Smooth muscle cell (in vitro differentiated cells): Measurements from ENCODE around the gene KCNJ2. TPM values are rescaled to one million over a fixed set of nuclear protein-coding genes. Genes with fewer than 3 reads are reported as not detected.

Experiments used
- DNase-seq: peaks from one replicate; lab custom pipeline; 2025; ENCODE audit not compliant: unreplicated experiment; lab: John Stamatoyannopoulos, UW
- H2AFZ ChIP-seq: fragments of 200-600 bp; sonication (generic); 2 replicates; pipeline ENCODE4 v1.6.0; 2016; ENCODE audit warnings: antibody characterized with exemption, low read depth, mild to moderate bottlenecking
- H3F3A ChIP-seq: fragments of 200-600 bp; sonication (generic); 2 replicates; pipeline ENCODE4 v1.6.0; 2017; ENCODE audit warnings: antibody characterized with exemption, low read depth
- H3K27ac ChIP-seq: fragments of 200-600 bp; sonication (generic); 2 replicates; pipeline ENCODE4 v1.5.1; 2016; ENCODE audit warnings: low read depth, mild to moderate bottlenecking
- H3K27me3 ChIP-seq: fragments of 200-600 bp; sonication (generic); 2 replicates; pipeline ENCODE4 v1.6.1; 2016; ENCODE audit warnings: low read depth, mild to moderate bottlenecking
- H3K36me3 ChIP-seq: fragments of 200-600 bp; sonication (generic); 2 replicates; pipeline ENCODE4 v1.5.1; 2016; ENCODE audit warnings: low read depth
- H3K4me1 ChIP-seq: fragments of 200-600 bp; sonication (generic); 2 replicates; pipeline ENCODE4 v1.5.1; 2016; ENCODE audit warnings: low read depth
- H3K4me2 ChIP-seq: fragments of 200-600 bp; sonication (generic); 2 replicates; pipeline ENCODE4 v1.6.0; 2016; ENCODE audit warnings: mild to moderate bottlenecking
- H3K4me3 ChIP-seq: fragments of 200-600 bp; sonication (generic); 2 replicates; pipeline ENCODE4 v1.5.1; 2016; ENCODE audit warnings: mild to moderate bottlenecking
- H3K79me2 ChIP-seq: fragments of 200-600 bp; sonication (generic); 2 replicates; pipeline ENCODE4 v1.6.0; 2016; ENCODE audit warnings: low read depth, mild to moderate bottlenecking
- H3K9ac ChIP-seq: fragments of 200-600 bp; sonication (generic); 2 replicates; pipeline ENCODE4 v1.6.0; 2016; ENCODE audit warnings: low read depth
- H3K9me3 ChIP-seq: fragments of 200-600 bp; sonication (generic); replicated peaks from 2 replicates; pipeline ENCODE4 v1.5.1; 2016; ENCODE audit warnings: low read depth
- H4K20me1 ChIP-seq: fragments of 200-600 bp; sonication (generic); 2 replicates; pipeline ENCODE4 v1.6.0; 2016; ENCODE audit warnings: low read depth
- WGBS: methylation state at CpG from one replicate; pipeline ENCODE4 v1.1.7; 2016; ENCODE audit warnings: low lambda C conversion rate; 5-methylcytosine and 5-hydroxymethylcytosine counted together
- polyA plus RNA-seq: library from polyadenylated mRNA; unstranded; fragments of >200 nt; fragmentation: Nextera tagmentation; extraction: Ambion mirVana; gene quantifications from 2 replicates; pipeline ENCODE4 v1.2.1, GENCODE V29; 2016
- total RNA-seq: library from RNA; depleted of rRNA; stranded (reverse); fragments of >200 nt; gene quantifications from 2 replicates; pipeline ENCODE4 v1.2.3, GENCODE V29; 2014
- TF ChIP-seq, protein P1 (sequence below): fragments of 200-600 bp; sonication (generic); IDR thresholded peaks from 2 replicates; pipeline ENCODE4 v1.5.1; 2017; ENCODE audit warnings: borderline replicate concordance, mild to moderate bottlenecking, antibody characterized with exemption; ENCODE audit not compliant: insufficient read depth, poor library complexity, severe bottlenecking

Gene KCNJ2
- total and polyA plus RNA-seq, 2 experiments from 2014 or later: 0.06 to 1.8 TPM

GRCh38 chr17:70185285-70185684, 16.0 kb downstream of the KCNJ2 start:
- no peak overlapping the region for H3K27ac ChIP-seq
- H3F3A ChIP-seq: no peaks in the 10 kb centered on the region
- no peak overlapping the region for H3K4me3 ChIP-seq
- DNase-seq: no peak
- H3K9ac ChIP-seq: no peak overlapping the region
- H2AFZ ChIP-seq: no peak overlapping the region
- H3K79me2 ChIP-seq: no peaks in the 10 kb centered on the region
- H3K4me1 ChIP-seq: no peaks in the 10 kb centered on the region
- no peak overlapping the region for H3K4me2 ChIP-seq
- TF ChIP-seq, protein P1, sequence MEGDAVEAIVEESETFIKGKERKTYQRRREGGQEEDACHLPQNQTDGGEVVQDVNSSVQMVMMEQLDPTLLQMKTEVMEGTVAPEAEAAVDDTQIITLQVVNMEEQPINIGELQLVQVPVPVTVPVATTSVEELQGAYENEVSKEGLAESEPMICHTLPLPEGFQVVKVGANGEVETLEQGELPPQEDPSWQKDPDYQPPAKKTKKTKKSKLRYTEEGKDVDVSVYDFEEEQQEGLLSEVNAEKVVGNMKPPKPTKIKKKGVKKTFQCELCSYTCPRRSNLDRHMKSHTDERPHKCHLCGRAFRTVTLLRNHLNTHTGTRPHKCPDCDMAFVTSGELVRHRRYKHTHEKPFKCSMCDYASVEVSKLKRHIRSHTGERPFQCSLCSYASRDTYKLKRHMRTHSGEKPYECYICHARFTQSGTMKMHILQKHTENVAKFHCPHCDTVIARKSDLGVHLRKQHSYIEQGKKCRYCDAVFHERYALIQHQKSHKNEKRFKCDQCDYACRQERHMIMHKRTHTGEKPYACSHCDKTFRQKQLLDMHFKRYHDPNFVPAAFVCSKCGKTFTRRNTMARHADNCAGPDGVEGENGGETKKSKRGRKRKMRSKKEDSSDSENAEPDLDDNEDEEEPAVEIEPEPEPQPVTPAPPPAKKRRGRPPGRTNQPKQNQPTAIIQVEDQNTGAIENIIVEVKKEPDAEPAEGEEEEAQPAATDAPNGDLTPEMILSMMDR: no peak
- H3K27me3 ChIP-seq: no peaks in the 10 kb centered on the region
- no peaks in the 10 kb centered on the region for H4K20me1 ChIP-seq
- H3K36me3 ChIP-seq: no peaks in the 10 kb centered on the region
- H3K9me3 ChIP-seq: no peaks in the 10 kb centered on the region
- WGBS: 92% methylated on average over 3 of the region's 3 CpGs

DNA sequence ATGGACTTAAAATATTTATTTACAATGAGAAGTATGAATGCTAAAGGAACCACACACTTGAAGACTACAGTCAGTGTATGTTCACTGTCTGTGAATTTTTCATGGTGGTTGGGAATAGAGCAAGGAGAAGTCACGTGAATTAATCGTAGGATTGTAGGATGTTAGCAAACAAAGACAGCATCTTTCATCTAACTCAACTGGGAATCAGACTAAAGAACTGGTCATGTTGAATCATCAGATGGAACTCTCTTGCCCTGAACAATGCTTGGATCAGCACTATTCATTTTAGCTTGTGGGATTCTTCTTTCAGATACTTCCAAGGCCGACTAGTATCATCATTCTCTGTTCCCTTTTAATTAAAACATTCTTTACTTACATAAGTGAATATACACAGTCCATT, 18.1 kb downstream of the KCNJ2 start:
- TF ChIP-seq, protein P1: no peak
- Histone ChIP-seq H3K4me3 (no peak overlapping the region), H4K20me1 (no peaks in the 10 kb centered on the region), H3F3A (no peaks in the 10 kb centered on the region), H3K36me3 (no peaks in the 10 kb centered on the region), H3K79me2 (no peaks in the 10 kb centered on the region), H3K4me1 (peaks cover 3% of the 10 kb centered on the region), H2AFZ (no peak overlapping the region), H3K9me3 (no peaks in the 10 kb centered on the region), H3K4me2 (no peak overlapping the region), H3K27me3 (no peaks in the 10 kb centered on the region), H3K27ac (no peak overlapping the region), H3K9ac (no peak overlapping the region)
- DNase-seq: no peak
- 65% methylated on average over 3 of the region's 3 CpGs for WGBS

DNA sequence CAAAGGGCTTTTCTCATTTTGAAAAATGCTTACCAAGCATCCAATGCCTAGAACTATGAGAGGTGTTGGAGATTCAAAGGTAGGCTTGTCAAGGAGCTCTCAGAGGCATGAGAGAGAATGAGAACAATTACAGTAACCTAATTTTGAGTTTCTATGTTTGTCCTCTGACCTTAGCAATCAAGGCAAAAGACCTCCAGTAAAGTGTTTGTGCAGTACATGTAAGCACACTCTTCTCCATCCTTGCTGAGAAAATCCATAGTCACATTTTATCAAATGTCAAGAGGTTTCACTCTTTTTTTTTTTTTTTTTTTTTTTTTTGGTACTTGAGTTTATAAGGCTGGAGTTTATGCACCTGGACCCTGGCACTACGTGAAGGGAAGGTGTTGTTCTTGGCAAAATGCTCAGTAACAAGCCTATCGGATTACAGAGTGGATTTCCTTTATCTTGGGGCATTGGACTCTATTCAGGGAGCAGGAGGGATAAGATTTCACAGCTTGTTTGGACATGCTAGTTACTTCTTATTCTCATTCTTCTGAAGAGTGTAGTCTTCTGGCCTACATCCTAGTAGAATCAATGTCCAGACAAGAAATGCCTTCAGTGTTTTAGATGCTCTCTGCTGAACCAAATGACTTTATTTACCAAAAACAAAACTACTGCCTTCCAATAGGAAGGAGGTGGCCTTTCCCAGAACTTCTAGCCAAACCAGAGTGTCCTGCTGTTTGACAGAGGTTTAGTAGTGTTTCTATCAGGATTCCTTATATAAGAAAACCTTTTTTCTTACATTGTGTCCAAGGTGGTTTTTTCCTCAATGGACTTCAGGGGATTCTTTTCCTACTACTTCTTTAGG, 21.9 kb downstream of the KCNJ2 start:
- Histone ChIP-seq H3K27ac (no peak overlapping the region), H3K79me2 (no peaks in the 10 kb centered on the region), H3K4me3 (no peak overlapping the region), H3K9ac (no peak overlapping the region), H3F3A (no peaks in the 10 kb centered on the region), H3K9me3 (no peaks in the 10 kb centered on the region), H2AFZ (peak overlapping the region; percentile 45), H3K4me2 (no peak overlapping the region), H3K4me1 (peaks cover 3% of the 10 kb centered on the region), H3K36me3 (no peaks in the 10 kb centered on the region), H4K20me1 (no peaks in the 10 kb centered on the region), H3K27me3 (no peaks in the 10 kb centered on the region)
- WGBS: 77% methylated on average over 2 of the region's 2 CpGs
- no peak for DNase-seq
- TF ChIP-seq, protein P1: no peak

DNA sequence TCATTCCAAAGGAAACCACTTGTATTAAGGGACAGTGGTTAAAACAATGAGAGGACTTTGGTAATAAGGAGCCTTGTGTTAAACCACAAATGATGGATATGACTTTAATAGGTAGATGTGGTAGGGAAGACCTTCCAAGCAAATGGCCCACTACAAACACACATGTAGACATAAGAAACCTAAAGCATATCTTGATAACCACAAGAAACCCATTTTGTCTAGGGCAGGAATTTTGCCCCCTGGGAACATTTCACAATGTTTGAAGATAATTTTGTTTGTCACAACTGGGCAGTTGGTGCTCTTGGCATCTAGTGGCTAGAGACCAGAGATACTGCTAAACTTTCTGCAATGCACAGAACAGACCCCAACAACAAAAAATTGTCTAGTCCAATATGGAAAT, 25.8 kb downstream of the KCNJ2 start:
- H3K36me3 ChIP-seq: no peaks in the 10 kb centered on the region
- H3K4me2 ChIP-seq: no peak overlapping the region
- no peaks in the 10 kb centered on the region for H4K20me1 ChIP-seq
- H3K4me1 ChIP-seq: peaks cover 3% of the 10 kb centered on the region
- no peak overlapping the region for H3K9ac ChIP-seq
- TF ChIP-seq, protein P1: no peak
- no peaks in the 10 kb centered on the region for H3K27me3 ChIP-seq
- no peak overlapping the region for H2AFZ ChIP-seq
- H3K4me3 ChIP-seq: no peak overlapping the region
- no peak for DNase-seq
- no peaks in the 10 kb centered on the region for H3F3A ChIP-seq
- H3K79me2 ChIP-seq: no peaks in the 10 kb centered on the region
- no peaks in the 10 kb centered on the region for H3K9me3 ChIP-seq
- no peak overlapping the region for H3K27ac ChIP-seq
